GDM1 (cell line): ENCODE measurements around the gene OR6M1.

ENCODE experiments used
- DNase-seq: peaks from one replicate; lab custom pipeline; 2025; lab: John Stamatoyannopoulos, UW

OR6M1 gene, protein sequence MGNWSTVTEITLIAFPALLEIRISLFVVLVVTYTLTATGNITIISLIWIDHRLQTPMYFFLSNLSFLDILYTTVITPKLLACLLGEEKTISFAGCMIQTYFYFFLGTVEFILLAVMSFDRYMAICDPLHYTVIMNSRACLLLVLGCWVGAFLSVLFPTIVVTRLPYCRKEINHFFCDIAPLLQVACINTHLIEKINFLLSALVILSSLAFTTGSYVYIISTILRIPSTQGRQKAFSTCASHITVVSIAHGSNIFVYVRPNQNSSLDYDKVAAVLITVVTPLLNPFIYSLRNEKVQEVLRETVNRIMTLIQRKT

DNA sequence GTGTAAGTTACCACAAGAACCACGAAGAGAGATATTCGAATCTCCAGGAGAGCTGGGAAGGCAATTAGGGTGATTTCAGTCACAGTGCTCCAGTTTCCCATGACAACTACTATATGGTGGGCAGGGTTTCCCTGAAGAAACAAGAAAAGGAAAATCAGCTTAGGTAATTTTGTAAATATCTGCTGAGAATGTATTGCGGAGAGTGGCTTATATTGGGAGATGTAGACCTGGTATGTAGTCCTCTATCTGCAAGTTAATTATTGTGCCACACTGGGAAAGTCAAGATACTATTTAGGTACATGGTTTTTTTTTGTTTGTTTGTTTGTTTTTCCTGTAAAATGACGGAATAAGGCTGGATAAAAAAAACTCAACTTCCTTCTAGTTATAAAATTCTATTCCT is at the start of gene OR6M1:
TSS of gene OR6M1 (minus strand) at position 101 of the 400 bp plus-strand sequence. CDS start at position 101, 0 bp downstream.
- no peak for DNase-seq

DNA sequence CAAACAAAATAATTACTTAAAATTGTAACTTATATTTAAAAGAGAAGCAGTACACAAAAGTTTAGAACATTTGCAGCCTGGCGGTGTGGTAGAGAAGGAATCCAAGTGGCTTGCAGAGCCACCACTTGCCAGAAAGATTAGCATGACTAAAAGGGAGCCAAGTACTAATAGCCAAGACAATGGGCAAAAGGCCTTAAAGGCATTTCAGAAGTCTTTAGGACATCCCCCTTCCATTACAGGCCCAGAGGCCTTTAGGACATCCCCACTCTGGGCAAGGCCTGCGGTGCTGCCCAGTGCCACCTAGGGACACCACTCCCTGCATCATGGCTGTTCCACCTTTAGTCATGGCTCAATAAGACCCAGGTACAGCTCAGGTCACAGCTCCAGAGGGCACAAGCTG is 46.9 kb upstream of the OR6M1 start:
- no peak for DNase-seq

DNA sequence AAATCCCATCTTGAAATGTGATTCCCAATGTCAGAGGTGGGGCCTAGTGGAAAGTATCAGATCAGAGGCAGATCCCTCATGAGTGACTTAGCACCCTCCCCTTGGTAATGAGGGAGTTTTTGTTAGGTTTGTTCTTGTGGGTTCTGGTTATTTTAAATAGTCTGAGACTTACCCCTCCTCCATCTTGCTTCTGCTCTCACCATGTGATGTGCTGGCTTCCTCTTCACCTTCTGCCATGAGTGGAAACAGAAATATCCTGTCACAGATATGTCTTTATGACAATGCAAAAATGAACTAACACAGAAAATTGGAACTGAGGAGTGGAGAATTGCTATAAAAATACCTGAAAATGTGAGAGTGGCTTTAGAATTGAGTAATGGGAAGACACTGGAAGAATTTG is 46.2 kb upstream of the OR6M1 start:
- DNase-seq: no peak

DNA sequence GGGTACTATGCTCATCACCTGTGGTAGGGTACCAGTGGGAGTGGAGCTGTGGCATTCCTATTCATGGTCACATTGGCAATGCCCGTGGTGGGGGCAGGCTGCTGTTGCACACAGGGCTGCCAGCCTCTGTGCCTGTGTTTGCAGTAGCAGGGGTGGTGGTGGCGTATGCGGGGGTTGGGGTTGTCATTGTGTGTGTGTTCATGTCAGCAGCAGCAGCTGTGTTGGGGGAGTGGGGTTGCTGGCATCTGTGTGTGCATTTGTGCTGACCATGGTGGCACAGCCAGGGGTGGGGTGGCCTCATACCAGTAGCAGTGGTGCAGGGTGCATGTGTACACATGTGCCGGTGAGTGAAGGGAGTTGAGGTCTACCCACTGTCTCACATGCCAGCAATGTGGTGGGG is 45.0 kb upstream of the OR6M1 start:
- DNase-seq: no peak

DNA sequence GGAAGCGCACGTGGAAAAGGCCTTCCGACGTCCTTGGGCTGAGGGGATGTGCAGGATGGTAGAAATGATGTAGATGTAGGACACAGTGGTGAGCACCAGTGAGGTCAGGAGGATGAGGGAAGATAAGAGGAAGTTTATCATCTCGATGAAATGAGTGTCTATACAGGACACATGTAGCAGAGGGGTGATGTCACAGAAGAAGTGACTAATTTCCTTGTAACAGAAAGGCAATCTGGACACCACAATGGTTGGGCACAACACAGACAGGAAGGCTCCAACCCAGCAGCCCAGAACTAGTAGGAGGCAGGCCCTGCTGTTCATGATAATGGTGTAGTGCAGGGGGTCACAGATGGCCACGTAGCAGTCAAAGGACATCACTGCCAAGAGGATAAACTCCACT is 35.0 kb upstream of the OR6M1 start:
- no peak for DNase-seq

DNA sequence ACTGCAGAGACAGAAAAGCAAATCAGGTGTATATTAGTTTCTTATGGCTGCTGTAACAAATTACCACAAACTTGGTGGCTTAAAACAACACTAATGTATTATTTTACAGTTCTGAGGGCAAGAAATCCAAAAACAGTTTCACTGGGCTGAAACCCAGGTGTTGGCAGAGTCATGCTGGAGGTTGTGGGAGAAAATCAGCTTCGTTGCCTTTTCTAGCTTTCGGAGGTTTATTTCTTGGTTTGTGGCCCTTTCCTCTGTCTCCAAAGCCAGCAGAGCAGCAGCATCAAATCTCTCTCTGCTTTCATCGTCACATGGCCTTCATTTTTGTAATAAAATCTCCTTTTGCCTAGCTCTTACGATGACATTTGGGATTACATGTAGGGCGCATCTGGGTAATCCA is 33.0 kb upstream of the OR6M1 start:
- DNase-seq: no peak

DNA sequence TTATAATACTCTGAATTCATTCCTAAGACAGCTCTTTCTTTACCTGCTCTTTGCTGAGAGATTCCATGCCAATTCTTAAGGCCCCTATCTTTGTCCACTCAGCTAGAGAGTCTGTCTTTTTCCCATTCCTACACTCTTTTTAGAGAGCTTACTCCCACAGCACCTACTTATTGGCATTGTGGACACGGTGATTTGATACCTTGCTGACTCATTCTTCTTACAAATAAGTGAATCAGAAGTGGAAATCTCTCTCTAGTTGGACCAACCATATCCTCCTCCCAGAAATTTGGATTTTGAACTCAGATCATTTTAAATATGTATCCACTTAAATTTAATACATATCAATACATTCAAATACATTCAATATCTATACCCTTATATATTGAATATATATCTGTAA is 32.5 kb upstream of the OR6M1 start:
- DNase-seq: no peak

DNA sequence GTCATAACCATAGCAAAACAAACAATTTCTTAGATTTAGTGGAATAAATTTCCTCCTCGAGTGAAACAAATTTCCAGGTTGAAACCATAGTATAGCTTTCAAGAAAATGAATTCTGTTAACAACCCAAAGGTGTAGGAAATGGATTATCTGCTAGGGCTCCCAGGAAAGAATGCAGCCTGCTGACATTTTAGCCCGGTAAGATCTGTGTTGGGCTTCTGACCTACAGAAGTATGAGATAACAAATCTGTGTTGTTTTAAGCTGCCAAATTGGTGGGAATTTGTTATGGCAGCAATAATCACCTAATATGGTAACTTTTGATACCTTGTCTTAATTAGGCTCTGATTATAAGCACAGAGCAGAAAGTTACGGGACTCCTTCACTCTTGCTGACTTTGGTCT is 32.0 kb upstream of the OR6M1 start:
- DNase-seq: no peak

DNA sequence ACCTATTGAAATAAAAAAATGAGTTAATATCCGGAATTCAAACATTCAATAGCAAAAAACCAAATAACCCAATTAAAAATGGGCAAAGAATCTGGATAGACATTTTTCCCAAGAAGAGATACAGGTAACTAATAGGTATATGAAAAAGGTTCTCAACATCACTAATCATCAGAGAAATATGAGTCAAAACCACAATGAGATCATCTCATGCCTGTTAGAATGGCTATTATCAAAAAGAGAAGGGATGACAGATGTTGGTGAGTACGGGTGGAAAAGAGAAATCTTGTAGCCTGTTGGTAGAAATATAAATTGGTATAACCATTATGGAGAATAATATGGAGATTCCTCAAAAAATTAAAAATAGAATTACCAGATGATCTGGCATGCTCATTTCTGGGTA is 26.9 kb upstream of the OR6M1 start:
- DNase-seq: no peak

DNA sequence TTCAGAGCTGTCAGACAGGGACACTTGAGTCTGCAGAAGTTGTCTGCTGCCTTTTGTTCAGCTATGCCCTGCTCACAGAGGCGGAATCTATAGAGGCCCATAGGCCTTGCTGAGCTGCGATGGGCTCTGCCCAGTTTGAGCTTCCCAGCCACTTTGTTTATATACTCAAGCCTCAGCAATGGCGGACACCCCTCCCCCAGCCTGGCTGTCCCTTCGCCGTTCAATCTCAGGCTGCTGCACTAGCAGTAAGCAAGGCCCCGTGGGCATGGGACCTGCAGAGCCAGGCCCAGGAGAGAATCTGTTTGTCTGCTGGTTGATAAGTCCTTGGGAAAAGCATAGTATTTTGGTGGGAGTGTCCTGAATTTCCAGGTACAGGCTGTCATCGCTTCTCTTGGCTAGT is 23.6 kb upstream of the OR6M1 start:
- no peak for DNase-seq

DNA sequence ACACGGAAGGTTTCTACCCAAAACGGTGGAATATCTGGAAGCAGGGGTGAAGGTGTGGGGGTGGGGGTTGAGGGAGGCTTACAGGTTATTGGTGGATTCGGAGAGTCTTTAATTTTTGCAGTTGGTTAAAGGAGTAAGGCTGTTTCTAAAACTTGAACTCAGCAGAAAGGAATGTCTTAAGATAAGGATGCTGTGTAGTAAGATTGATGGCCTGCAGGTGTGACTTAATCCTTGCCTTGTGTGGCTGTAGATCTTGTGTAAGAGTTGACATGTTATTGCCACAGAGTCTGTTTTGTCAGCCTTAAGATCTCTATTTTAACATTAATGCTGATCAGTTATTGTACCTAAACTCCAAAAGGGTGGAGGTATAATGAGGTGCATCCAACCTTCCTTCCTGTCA is 16.4 kb upstream of the OR6M1 start:
- DNase-seq: no peak

DNA sequence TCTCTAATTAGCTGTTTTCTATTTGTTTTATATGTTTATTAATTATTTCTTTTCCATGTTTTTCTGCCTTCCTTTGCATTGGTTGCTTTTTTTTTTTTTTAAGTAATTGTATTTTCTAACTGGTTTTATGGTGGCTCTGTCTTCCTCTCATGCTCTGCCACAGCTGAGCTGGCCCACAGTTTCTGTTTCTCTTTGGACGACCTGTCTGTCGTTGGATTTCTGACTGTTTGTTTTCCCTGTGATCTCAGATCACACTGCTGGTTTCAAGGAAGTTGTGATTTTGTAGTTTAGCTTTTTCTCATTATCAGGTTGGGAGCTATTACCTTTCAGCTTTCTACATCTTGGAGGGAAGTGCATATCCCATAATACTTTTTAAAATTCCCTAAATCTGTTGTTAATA is 15.9 kb upstream of the OR6M1 start:
- no peak for DNase-seq

DNA sequence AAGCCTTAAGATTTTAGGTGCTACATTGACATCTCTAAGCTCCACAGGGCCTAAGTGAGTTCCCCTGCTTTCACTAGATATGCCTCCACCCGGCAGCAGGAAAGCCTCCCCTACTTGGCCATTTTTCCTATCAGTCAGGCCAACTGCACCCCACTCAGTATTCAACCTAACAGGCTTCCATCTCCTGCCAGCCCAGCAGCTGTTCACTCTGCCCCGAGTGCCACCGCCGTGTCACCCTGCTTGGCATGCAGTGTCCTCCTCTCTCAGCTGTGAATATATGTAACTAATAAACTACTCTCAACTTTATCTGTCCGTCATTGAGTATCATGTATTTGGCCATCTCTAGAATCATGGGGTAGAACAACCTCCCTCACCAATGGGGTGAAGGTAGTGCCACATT is 9.0 kb upstream of the OR6M1 start:
- DNase-seq: no peak

DNA sequence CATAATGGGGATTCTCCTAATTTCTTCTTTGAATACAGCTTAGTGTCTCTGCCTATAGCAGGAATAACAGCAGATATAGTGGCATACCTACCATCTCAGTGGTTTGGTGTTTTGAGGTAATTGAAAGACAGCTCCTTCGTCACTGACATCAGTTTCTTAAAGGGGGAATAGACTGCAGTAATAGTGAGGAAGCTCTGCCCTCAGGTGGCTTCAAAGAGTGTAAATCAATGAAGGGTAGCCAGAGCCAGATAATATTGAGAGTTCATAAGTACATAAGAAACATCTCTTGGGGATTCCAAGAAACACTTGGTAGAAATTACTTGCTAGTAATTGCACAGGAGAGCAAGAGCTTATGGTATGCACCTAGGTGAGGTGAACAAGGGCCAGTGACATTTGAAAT is 4.4 kb downstream of the OR6M1 start:
- no peak for DNase-seq

DNA sequence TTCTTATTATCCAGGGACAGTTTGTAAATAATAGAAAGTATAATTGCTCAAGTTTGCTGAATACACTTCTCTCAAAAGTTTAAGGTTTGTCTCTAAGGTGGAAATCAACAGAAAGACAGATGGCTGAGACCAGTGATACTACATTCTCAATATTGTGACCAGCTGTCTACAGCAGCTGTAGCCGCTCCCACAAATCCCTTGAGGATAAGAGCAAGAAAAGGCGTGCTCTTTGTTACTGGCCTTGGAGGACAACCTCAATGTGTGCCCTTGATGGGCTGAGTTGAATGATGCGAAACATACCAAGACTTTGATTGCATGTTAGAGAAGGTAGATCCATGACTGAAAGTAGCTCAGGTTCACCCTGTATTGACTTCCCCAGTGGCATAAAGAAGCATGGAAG is 6.1 kb downstream of the OR6M1 start:
- no peak for DNase-seq

DNA sequence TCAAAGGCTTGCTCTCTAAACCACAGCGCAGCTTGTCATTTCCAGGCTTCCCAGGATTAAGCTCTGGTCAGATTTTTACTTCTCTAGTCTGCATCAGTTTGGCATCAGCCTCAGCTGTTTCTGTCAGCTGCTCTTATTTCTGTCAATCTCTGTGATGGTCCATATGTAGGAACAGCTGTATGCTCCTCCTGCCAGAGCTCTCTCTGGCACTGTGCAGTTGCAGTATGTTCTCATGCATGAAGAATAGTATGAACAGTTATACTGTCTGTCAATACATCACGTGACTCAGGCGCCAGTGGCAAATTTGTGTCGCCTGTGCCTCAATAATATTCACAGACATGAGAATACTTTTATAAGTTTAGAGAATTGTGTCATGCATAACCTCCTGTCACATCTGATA is 6.7 kb downstream of the OR6M1 start:
- no peak for DNase-seq

DNA sequence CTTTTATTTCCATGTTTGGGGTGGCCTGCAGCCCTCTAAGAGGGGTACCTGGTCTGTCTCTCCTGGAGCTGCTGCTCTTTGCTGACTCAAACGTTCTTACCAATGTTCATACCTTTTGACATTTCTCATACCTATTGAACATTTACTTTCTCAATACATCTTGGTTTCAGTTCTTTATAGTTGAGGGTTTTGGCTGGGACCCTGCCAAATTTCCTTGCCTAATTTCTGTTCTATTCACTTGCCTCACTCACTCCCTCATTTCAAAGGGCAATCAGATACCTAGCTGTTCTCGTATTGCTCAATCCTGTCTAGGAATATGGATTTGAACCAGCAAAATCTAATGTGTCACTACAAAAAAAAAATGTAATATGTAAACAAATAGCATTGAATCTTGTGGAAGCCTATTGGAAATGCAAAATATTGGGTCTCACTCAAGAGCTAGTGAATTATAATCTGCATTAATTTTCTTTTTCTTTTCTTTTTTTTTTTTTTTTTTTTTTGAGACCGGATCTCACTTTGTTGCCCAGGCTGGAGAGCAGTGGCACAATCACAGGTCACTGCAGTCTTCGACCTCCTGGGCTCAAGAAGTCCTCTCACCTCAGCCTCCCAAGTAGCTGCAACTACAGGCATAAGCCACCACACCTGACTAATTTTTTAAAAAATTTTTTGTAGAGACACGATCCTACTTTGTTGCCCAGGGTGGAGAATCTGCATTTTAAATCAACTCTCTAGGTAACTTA is 7.5 kb downstream of the OR6M1 start:
- DNase-seq: no peak

DNA sequence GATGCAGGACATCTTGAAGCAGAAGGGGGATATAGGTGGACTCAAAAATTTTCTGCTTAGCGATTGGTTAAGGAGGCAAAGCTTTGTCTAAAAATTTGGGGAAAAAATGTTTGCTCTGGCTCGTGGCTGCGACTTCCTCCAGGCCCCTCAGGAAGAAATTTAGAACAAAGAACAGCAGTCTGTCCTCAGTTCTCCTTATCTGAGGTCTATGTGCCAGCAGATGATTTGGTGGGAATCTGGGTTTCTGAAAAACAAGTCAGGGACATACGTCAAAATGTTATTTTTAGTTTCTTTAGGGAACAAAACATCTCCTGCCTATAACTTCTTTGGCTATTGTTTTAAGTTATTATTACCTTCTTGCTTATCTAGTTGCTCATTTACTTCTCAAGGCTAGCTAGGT is 8.1 kb downstream of the OR6M1 start:
- DNase-seq: no peak

DNA sequence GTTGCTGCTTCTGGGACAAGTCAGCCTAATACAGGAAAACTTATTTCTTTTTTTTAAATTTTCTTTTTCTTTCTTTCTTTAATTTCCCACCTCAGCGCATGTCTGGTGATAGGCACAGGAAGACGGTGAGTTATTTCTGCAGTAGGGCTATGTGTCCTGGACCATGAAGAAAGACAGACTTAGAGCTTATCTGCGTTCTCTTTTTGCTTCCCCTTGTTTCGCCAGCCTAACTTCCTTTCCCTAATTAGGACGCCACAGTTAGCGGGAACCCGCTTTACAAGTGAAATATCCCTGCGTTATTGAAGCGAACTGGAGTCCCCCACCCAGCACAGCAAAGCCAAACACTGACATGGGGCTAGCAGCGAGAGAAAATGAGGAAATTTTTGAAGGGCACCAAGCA is 8.6 kb downstream of the OR6M1 start:
- DNase-seq: no peak

DNA sequence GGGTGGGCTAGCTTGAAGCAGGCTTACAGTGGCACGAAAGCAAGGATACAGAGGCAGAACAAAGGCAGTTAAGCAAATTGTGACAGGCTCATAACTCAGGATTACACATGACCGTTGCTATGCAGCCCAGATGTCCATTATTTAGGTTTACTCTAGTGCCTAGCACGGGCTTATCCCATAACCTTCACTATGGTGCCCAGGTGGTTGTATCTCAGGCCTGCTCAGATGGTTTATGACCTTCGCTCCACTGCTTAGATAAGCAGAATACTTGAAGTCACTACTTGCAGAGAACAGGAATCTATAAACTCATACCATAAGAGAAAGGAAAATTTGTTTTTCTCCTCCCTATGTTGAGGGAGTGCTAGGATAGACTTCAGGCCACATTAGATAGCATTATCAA is 9.0 kb downstream of the OR6M1 start:
- no peak for DNase-seq

DNA sequence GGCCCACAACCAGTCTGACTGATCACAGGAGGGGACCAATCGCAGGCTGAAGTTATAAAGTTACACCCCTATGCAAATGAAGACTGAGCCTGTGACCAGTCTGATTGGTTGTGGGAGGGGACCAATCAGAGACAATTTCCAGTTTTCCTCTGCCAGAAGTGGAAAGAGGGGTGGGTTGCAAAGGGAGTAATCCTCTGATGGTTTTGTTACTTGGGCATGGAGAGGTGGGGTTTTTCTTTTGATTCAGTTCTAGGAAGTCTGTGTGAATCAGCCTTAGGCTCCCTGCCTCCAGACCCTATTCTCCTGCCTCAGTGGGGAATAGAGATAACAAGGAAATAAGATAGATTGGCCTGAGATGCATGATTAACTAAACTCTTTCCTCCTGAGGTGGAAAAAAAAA is 9.9 kb downstream of the OR6M1 start:
- DNase-seq: no peak

DNA sequence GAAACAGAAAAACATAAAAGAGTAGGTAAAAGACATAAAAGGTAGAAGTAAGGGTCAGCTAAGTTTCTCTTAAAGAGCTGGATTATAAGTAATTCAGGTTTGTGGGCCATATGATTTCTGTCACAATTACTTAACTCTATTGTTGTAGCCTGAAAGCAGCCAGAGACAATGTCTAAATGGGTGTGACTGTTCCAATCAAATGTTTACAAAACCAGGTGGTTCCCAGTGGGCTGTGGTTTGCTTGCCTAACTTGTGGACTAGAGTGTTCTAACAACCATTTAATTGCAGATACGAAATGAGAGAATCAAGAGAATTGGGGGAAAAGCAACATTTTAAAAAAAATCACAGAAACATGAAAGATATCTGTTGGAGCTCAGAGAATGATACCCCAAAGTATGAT is 22.6 kb downstream of the OR6M1 start:
- no peak for DNase-seq

DNA sequence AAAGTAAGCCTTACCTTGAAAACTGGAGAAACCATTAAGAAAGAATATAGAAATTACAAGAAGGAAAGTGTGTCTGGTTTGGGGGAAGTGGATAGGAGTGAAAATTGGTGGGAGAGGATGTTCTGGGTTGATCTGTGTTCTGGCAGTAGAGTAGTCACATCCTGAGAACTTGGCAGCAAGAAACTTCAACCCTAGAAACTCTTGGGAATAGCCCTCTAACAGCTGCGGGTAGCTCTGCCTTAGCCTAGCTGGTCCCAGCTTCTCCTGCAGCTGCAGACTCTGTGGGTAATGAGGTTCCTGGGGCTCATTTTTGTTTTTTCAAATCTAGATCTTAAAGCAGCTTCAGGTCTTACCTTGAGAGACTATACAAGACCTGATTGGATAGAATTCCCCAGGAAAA is 27.6 kb downstream of the OR6M1 start:
- DNase-seq: no peak
